Activated CD4-positive, alpha-beta T cell treated with anti-CD3 and anti-CD28 coated beads, Interleukin-2, amount 50 U/mL, for 24 hours (primary cell): ENCODE measurements around the gene CHCHD3.
"Not testable (repeated sequence)": the region's sequence is repeated elsewhere in the genome, so short reads cannot be mapped to it uniquely, and the experiment has no call there.

ENCODE experiments used
- DNase-seq, 2 donors: peaks; one replicate each; pipeline ENCODE4 v3.0.0-alpha.2; 2020; ENCODE audit warnings: low read depth in 1 of 2, low spot score in 1 of 2

The CHCHD3 gene

DNA sequence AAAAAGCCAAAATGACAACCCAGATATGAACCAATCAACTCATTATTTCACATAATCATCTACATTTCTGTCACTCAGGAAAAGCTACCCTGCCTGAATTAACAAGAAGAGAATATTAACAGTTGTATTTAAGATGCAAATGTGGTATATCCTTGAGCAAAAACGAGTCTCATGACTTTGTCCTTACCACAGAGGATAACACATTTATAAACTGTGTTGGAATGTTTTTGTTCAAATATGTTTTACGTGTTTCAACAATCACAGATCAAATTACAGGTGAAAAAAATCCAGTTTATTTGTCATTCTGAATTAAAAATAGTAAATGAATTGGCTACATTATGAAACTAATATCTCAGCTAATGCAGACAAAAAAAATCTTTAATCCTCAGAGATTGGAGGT lies 34.6 kb downstream of the CHCHD3 start:
- DNase-seq = no peak

DNA sequence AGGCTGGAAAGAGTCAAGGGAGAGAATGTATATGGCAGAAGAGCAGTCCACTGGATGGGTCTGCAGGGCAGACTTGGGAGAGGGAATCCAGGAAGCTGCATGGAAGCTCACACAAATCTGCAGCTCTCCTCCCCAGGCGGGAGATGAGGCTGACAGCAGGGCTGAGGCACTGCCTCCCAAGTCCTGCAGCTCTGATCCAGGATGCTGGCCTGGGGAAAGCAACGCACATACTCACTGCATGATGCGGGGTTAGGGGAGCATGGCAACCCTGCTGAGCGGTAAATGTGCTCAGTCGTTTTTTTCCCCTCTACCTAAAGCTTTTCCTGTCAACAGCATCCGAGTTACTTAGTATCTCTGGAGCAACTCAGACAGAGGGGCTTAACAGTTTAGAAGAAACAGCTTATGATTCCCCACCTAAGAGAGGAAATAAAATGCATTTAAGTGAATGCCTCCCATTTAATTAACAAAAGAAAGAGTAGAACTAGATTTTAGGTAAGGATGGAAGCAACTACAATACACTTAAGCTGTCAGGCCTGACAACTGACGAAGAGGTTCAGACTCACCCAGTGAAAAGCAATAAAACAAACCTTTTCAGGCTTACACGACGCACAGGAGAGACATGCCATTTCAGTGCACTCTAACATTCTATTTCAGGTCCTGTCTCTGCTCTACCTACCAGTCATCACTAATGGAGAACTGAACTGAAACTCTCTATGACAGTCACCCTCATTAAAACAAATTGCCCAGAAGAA lies 37.0 kb downstream of the CHCHD3 start:
- no peak for DNase-seq

DNA sequence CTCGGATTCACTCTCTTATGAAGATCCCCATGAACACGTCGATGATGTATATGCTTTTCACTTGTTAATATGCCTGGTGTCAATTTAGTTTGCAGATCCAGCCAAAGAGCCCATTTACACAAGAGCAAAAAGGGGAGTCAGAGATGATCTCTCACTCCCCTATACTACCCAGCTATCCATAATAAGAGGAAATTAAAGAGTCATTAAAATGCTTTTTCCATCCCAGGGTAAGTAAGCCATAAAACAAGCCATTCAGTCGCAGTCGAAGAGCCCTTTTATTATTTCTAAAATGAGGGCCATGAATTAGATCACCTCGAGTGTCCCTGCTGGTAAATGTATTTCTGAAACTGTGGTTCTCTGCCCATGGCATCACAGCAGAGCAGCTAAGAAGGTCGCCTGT lies 41.2 kb downstream of the CHCHD3 start:
- no peak for DNase-seq

DNA sequence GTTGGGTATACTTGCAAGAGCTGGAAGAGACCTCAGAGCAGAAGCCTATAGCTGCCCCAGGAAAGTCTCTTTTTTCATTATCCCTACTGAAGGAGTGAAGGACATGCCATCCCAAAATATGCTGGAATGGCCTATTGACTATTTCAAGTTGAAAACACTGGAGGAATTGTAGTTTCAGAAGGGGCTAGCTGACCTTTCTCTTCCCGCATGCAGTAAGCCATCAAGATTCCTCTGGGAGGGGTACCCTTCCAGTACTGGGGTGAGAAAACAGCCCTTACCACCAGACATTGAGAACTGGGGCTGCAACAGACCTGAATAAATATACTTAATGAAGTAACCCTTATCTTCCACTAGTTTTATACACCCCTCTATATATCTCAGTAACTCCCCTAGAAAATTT lies 41.7 kb downstream of the CHCHD3 start:
- no peak for DNase-seq

DNA sequence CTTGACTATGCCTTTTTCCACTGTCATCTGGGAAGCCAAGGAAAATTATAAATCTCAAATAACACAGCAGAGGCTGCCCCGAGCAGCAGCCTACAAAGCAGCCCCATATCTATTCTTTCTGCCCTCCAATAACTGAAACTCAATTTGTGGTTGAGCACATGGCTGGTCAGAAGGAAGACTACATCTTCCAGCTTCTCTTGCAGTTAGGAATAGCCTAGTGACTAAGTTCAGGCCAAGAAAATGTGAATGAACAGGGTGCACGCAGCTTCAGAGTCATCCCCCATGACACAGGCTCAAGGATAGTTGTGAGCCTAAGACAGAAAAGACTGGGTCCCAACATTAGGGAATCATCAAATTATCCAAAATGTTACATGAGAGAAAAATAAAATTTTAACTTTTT lies 42.3 kb downstream of the CHCHD3 start:
- no peak for DNase-seq

DNA sequence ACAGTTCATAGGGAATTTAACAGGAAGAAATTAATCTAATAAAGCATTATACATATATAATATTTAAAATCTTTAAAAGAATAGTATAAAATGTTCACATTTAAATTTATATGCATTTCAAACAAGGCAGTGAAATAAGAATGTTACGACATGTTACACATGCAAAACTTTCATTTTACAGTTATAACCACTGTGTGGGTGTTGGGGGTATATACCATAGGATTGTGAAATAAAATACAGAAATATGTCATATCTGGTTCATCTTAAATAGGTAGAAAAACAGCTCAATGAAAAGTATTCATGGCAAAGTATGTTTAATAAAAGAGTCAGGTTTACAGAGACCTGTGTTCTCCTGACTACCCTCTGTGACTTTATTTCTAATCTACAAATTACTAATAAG lies 45.6 kb downstream of the CHCHD3 start:
- no peak for DNase-seq

DNA sequence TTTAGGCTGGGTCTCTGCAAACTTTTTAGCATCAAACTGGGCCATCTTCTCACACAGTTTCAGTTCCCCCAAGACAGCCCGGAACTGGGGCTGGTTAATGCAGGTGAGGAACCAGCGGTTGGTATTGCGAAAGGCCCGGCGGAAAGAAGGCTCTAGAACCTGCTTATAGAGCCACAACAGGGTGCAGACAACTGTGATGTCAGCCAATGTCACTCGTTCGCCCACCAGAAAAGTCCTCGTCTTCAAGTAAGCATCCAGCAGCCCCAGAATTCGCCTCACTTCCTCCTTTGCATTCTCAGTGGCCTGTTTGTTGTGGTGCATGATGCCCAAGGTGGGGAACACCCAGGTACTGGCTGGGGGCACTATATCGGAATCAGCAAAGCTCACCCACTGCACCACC lies 46.6 kb downstream of the CHCHD3 start:
- not testable (repeated sequence) for DNase-seq

DNA sequence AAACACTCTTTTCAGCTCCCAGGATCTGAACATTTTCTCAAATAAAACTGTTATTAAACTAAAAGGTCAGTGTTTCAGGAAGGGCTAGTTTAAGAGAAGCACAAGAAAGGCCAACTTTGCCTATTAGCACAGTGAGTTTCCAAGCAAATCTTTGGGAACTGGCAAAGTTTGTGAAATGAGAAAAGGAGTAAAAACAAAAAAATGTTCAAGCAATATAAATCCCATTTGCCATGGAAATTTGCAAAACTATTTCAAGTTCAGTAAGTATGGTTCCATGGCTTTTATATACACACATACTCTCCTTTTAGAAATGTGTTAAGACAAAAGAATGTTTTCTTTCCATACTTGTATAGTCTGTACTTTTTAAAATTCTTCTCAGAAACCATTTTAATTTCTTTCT lies 51.5 kb downstream of the CHCHD3 start:
- DNase-seq = no peak

DNA sequence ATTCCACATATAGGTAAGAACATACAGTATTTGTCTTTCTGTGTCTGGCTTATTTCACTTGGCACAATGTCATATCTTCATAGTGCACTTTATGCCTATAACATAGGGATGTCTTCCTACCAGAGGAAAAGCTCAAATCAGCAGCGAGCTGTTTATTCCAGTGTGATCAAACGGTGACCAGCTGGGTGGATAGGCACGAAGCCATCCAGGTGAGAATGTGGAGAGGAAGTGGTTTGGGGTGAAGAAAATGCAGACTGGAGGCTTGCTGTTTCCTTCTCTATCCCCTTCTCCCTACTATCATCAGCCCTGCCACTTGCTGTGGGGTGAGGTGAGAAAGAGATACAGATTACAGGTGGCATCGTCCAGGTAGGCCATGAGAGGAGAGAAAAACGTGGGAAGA lies 52.4 kb downstream of the CHCHD3 start:
- no peak for DNase-seq

DNA sequence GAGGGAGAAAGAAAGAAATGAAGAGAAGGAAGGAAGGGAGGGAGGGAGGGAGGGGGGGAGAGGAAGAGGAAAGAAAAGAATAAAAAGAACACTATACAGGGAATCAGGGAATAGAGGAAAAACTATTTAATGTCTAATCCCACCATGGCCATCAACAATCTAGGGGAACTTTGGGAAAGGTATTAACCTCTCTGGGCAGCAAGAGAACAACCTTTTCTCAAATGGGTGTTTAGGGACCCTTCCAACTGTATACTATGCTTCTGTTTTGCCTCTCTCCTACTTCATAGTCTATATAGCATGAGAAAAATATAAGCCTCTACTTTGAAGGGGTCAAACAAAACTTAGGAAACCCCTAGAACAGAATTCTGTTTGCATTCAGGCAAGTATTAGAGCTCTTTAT lies 54.5 kb downstream of the CHCHD3 start:
- DNase-seq = no peak

DNA sequence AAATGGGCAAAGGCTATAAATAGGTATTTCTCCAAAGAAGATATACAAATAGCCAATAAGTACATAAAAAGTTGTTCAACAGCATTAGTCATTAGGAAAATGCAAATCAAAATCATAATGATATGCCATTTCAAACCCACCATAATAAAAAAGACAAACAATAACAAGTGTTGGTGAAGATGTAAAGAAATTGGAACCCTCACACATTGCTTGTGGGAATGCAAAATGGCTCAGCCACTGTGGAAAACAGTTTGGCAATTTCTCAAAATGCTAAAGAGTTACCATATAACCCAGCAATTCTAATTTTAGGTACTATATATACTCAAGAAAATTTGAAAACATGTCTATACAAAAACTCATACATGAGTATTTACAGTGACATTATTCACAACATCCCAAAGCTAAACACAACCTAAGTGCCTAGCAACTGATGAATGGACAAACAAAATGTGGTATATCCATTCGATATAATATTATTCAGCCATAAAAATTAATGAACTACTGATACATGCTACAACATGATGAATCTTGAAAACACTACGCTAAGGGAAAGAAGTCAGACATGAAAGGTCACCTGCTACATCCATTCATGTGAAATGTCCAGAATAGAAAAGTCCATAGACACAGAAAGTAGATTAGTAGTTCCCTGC lies 55.6 kb downstream of the CHCHD3 start:
- DNase-seq = no peak

DNA sequence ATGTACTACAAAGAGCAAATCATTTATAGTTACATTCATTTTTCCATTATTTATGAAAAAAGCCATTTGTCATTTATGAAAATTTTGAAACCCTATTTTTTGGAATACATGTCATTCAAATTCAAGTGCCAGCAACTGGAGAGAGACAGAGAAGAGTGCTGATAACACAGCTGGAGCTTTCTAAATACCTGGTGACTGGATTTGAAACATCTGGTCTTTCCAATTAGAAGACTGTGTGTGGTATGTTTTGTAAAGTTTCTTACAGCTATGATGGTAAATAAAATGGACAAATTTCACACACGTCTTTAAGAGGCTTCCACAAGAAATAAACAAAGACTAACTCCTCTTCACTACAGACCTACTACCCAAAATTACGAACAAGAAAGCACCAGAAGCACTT lies 56.8 kb downstream of the CHCHD3 start:
- no peak for DNase-seq

DNA sequence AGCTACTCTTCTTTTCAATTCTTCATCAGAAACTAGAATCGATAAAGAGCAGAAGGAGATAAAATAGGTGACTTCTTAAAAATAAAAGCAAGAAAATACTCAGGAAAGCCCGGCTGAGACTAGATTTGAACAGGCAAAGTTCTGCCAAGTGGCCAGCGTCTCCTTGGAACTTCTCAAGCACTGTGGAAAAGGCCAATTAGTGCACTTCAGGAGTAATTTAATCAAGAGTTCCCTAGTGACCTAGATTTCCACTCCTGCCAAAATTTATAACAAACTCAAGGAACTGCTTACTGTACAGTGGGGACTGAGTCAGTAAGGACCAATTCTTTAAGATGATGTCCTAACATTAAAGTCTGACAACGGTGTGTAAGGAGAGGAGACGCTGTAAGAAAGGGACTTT lies 57.3 kb downstream of the CHCHD3 start:
- no peak for DNase-seq

DNA sequence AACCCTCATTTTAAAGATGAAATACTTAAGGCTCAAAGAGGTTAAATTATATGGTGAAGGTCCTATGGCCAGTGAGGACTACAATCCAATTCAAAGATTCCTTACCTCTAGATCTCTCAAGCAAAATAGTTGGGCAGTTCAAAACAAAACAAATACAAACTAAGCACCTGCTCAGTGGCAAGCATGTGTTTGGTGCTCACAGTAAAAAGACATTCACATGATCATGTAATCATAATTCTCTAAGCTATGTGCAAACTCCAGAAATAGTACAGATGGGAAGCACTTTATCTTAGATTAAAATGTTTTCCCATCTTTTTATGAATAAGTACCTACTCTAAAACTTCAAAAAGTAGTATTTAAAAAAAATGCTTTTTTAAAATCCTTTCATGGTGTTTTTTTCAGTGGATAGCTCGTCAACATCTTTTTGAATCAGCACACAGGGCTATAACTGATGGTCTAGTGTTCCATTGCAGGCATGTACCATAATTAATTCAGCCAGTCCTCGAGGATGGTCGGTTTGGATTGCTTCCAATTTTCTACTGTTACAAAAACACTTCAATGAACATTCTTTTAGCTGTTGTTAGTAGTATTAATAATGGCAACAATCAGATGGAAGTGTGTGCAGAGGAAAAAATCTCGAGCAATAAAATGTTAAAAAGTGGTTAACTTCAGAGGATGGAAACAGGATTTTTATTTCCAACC lies 58.4 kb downstream of the CHCHD3 start:
- no peak for DNase-seq

DNA sequence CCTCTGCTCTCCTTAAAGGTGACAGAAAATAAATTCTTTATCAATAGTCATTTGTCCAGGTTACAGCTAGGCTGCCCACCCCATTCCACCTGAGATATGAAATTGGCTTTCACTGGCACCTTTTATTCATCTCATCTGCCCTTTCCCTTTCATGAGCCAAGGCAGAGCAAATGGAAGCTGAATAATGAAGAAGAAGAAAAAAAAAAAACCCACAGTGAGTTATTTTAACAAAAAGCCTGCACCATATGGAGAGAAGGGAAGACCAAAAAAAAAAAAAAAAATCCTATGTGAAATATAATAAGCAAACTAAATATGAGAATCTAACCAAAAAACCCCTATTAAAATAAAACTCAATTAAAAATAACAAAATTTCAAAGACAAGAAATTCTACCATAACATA lies 59.2 kb downstream of the CHCHD3 start:
- no peak for DNase-seq

DNA sequence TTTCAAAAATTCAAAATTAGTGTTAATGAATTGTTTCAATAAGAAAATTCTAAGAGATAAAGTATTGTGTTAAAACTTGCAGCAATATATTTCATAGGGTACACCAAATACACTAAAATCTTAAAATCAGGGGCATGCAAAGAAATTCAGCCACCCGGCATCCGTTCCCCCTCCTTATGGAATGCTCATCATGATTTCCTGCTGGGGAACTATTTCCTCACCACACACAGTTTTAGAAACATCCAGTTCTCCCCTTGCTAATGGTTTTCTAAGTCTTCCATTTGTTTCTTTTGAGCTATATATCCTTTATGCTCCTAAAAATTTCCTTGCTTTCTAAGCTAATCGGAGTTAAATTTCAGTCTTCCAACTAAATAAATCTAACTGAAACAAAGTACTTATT lies 60.7 kb downstream of the CHCHD3 start:
- no peak for DNase-seq

DNA sequence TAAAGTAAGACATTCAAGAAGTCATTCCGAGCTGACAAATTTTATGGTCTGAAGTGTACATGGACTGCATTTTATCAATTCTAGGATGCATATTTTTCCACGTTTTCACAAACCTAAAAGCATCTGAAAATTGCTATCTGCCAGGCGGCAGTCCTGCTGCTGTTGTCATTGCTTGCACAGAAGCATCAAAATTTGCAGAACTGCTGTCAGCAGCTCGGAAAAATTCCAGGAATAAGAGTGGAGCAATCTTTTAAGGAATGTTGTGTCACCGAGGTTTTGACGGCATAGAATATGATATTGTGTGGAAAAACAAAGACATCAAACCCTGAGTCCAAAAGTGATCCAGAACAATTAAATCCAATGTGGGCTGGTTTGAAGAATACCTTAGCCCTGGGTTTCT lies 61.4 kb downstream of the CHCHD3 start:
- no peak for DNase-seq

DNA sequence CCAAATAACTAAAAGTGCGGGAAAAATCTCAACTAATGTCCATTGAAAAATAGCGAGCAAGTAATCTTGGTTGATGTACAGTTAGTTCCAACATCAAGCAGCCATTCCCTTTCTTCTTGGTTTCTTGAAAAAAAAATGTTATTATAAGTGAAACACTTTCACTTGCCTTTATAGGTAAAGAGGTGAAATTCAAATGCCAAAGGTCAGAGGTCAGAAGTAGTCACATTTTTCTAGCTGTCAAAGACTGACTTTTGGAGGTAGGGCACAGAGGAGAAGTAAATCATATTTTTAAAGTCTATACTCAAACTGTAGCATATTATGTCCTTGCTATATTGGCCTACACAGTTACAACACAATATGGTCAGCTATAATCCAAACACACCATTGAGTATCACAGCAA lies 62.3 kb downstream of the CHCHD3 start:
- no peak for DNase-seq

DNA sequence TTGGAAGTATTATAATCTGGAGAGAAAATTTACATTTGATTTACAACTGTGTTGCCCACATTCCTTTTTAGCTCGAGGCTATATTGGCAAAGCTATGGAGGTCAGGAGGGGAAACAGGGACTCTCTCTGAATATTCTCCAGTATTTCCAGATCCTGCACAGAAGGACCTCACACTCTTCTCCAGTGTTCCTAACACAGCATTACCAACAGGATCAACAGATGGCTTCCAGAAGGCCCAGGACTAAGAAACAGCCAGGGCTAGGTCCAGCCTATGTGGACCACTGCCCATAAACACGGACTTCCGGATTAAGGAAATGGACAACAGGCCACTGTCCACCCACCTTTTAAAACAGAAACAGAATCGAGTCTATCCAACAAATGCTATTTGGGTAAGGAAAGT lies 65.3 kb downstream of the CHCHD3 start:
- DNase-seq = no peak

DNA sequence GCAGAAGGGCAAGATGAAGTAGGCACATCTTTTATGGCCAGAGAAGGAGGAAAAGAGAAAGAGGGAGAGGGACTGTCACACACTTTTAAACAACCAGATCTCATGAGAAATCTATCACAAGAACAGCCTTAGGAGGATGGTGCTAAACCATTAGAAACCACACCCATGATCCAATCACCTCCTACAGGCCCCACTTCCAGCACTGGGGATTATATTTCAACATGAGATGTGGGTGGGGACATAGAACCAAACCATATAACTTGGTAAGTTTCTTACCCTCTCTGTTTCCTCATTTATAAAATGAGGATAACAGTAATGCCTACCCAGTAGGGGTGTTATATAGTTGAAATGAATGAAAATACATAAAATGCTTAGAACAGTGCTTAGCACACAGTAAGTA lies 66.0 kb downstream of the CHCHD3 start:
- DNase-seq = no peak

DNA sequence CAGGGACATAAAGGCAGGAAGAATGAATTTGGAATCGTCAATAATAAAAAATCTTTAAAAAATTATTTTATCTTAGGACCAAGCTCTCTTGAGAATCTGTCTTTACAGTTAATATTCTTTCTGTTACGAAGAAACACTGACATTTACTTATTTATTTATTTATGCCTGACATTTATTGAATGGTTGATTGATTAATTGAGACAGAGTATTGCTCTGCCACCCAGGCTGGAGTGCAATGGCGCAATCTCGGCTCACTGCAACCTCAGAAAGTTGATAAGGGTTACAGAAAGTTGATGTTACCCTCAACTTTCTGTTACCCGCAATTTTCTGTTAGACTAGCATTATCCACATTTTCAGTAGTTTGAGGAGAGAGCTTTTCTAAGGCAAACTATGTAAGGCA lies 70.1 kb downstream of the CHCHD3 start:
- no peak for DNase-seq

DNA sequence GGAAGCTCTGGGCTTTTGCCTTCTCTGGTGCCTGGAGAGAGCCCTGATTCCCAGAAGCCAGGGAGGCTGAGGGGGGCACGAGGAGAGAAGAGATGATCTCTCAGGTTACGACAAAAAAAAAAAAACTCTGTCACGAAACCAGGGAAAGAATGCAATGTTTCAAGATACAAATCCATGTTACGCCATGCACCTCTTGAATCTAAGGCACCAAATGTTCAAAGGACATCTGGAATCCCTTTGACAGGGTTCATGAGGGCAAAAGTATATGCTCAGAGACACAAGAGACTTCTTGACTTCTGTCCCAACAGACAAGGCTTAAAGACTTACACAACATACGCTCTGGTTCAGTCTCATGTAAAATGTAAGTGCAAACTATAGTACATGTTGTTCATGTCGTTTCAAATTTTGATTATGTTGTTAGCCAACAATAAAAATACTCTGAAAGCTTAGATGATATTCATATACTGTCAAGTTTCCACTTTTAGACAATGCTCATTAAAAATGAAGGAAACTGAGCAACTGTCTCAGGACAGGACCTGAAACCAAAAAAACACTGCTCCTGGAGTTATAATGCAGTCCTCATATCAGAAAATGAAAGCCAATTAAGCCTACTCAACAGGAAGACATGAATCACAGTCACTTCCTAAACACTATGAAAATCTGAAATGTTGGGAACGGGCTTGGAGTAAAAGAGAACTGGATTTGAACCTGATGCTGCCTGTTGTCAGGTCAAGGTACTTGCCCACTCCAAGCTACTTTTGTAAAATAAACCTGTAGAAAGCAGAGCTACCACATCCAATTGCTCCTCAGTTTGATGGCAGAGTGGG lies 72.3 kb downstream of the CHCHD3 start:
- no peak for DNase-seq
